IMR-90 (cell line): ENCODE measurements around the gene GABRB1. TPM values are rescaled to one million over a fixed set of nuclear protein-coding genes. Genes with fewer than 3 reads are reported as not detected.

Source experiments
- ATAC-seq: fragments of 200-7000 bp; cut with Tn5 transposase; 2 replicates; pipeline ENCODE4 v1.9.1; 2020; ENCODE audit warnings: low read depth, mild to moderate bottlenecking, moderate library complexity
- BruUV-seq: library from RNA; stranded (reverse); fragments of 400-500 nt; replicated peaks from 2 replicates; lab custom pipeline; 2021; lab: Mats Ljungman, UMichigan
- CTCF ChIA-PET: fragments of 300-600 bp; formaldehyde crosslinking; extraction: SDS; loops from one replicate; lab custom pipeline; 2021; ENCODE audit warnings: antibody characterized with exemption; lab: Yijun Ruan, JAX
- POLR2A ChIA-PET: fragments of 300-600 bp; sonication (Branson Sonifier 250); formaldehyde crosslinking; loops from one replicate; lab custom pipeline; 2022; ENCODE audit warnings: antibody characterized with exemption; ENCODE audit not compliant: unreplicated experiment; lab: Charles Lee
- DNase-seq: peaks from one replicate; pipeline ENCODE4 v3.0.0; 2013
- H2AFZ ChIP-seq: replicated peaks from 2 replicates; pipeline ENCODE3; 2013; ENCODE audit warnings: low read length, mild to moderate bottlenecking; ENCODE audit not compliant: poor library complexity
- H2AK5ac ChIP-seq: 2 replicates; pipeline ENCODE4 v1.6.1; 2013; ENCODE audit warnings: low read depth, low read length, inconsistent platforms
- H2AK9ac ChIP-seq: replicated peaks from 2 replicates; pipeline ENCODE3; 2013; ENCODE audit warnings: mild to moderate bottlenecking, low read depth, low read length, moderate library complexity; ENCODE audit not compliant: poor library complexity
- H2BK120ac ChIP-seq: 2 replicates; pipeline ENCODE4 v1.6.1; 2013; ENCODE audit warnings: low read depth, low read length, inconsistent platforms
- H2BK15ac ChIP-seq: 3 replicates; pipeline ENCODE4 v1.6.1; 2013; ENCODE audit warnings: low read depth, low read length, inconsistent platforms
- H2BK20ac ChIP-seq: 2 replicates; pipeline ENCODE4 v1.6.1; 2013; ENCODE audit warnings: low read depth, mild to moderate bottlenecking, inconsistent platforms, low read length, moderate library complexity
- H2BK5ac ChIP-seq: 2 replicates; pipeline ENCODE4 v1.6.1; 2013; ENCODE audit warnings: mild to moderate bottlenecking, low read depth, low read length, inconsistent platforms; ENCODE audit not compliant: poor library complexity, severe bottlenecking
- H3K14ac ChIP-seq: replicated peaks from 2 replicates; pipeline ENCODE4 v1.6.1; 2013; ENCODE audit warnings: low read depth, low read length, inconsistent platforms
- H3K18ac ChIP-seq: 2 replicates; pipeline ENCODE4 v1.6.1; 2013; ENCODE audit warnings: low read depth, low read length, control low read depth
- H3K23ac ChIP-seq: 2 replicates; pipeline ENCODE4 v1.6.1; 2013; ENCODE audit warnings: low read depth, low read length, inconsistent platforms
- H3K27ac ChIP-seq: 2 replicates; pipeline ENCODE4 v1.5.1; 2013; ENCODE audit warnings: mild to moderate bottlenecking, control low read depth, low read length; ENCODE audit not compliant: insufficient read depth
- H3K27me3 ChIP-seq: 2 replicates; pipeline ENCODE4 v1.6.1; 2013; ENCODE audit warnings: low read length; ENCODE audit not compliant: control insufficient read depth, insufficient read depth
- H3K36me3 ChIP-seq: 2 replicates; pipeline ENCODE4 v1.6.1; 2013; ENCODE audit warnings: low read length, mixed read lengths; ENCODE audit not compliant: control insufficient read depth, insufficient read depth
- H3K4ac ChIP-seq: 2 replicates; pipeline ENCODE4 v1.6.1; 2013; ENCODE audit warnings: low read depth, low read length, inconsistent platforms
- H3K4me1 ChIP-seq: 2 replicates; pipeline ENCODE4 v1.6.1; 2013; ENCODE audit warnings: low read length, mixed read lengths; ENCODE audit not compliant: control insufficient read depth, insufficient read depth
- H3K4me2 ChIP-seq: 2 replicates; pipeline ENCODE4 v1.6.1; 2013; ENCODE audit warnings: low read depth, mild to moderate bottlenecking, control low read depth, low read length, moderate library complexity
- H3K4me3 ChIP-seq: 2 replicates; pipeline ENCODE4 v1.5.1; 2013; ENCODE audit warnings: low read depth, mild to moderate bottlenecking, control low read depth, low read length, moderate library complexity; ENCODE audit not compliant: insufficient read depth
- H3K56ac ChIP-seq: 2 replicates; pipeline ENCODE4 v1.6.1; 2013; ENCODE audit warnings: low read length, inconsistent platforms; ENCODE audit not compliant: insufficient read depth; ENCODE audit errors: extremely low read depth
- H3K79me1 ChIP-seq, 2 experiments: 2 replicates each; pipeline ENCODE4 v1.6.1; 2013; ENCODE audit warnings: low read length in 2 of 2, inconsistent platforms in 1 of 2, low read depth in 1 of 2
- H3K9ac ChIP-seq: 2 replicates; pipeline ENCODE4 v1.6.1; 2013; ENCODE audit warnings: low read depth, low read length, control low read depth
- H3K9me1 ChIP-seq: 2 replicates; pipeline ENCODE4 v1.6.1; 2013; ENCODE audit warnings: low read length, inconsistent platforms; ENCODE audit not compliant: insufficient read depth
- H3K9me3 ChIP-seq: 2 replicates; pipeline ENCODE4 v1.6.1; 2013; ENCODE audit warnings: low read length; ENCODE audit not compliant: control insufficient read depth, insufficient read depth
- H4K20me1 ChIP-seq: 2 replicates; pipeline ENCODE4 v1.6.1; 2013; ENCODE audit warnings: low read length, inconsistent platforms; ENCODE audit not compliant: insufficient read depth
- H4K5ac ChIP-seq: 2 replicates; pipeline ENCODE4 v1.6.1; 2013; ENCODE audit warnings: mild to moderate bottlenecking, low read depth, low read length, control low read depth
- H4K8ac ChIP-seq, 2 experiments: 2 replicates each; pipeline ENCODE4 v1.6.1; 2013; ENCODE audit warnings: low read depth in 2 of 2, low read length in 2 of 2, control low read depth in 1 of 2, inconsistent platforms in 1 of 2
- H4K91ac ChIP-seq: 2 replicates; pipeline ENCODE4 v1.6.1; 2013; ENCODE audit warnings: low read depth, low read length, inconsistent platforms; ENCODE audit not compliant: insufficient read depth
- CTCF ChIP-seq: conservative IDR thresholded peaks from 2 replicates; pipeline ENCODE4 v1.5.1; 2012; ENCODE audit warnings: mild to moderate bottlenecking, low read depth, low read length, improper control_type of control experiment
- ELK1 ChIP-seq: fragments of 150-350 bp; IDR thresholded peaks from 2 replicates; pipeline ENCODE4 v1.6.1; 2016; ENCODE audit warnings: low read depth, mild to moderate bottlenecking, low read length, moderate library complexity, borderline replicate concordance
- RAD21 ChIP-seq: IDR thresholded peaks from 2 replicates; pipeline ENCODE4 v1.6.1; 2012; ENCODE audit warnings: low read length, improper control_type of control experiment
- RFX5 ChIP-seq: IDR thresholded peaks from 2 replicates; pipeline ENCODE4 v1.8.0; 2012; ENCODE audit warnings: low read depth, mild to moderate bottlenecking, low read length, moderate library complexity
- SMC3 ChIP-seq: fragments of 150-350 bp; IDR thresholded peaks from 2 replicates; pipeline ENCODE4 v1.6.1; 2016; ENCODE audit warnings: low read depth, mild to moderate bottlenecking, antibody characterized with exemption, low read length, moderate library complexity
- USF2 ChIP-seq: fragments of 150-350 bp; IDR thresholded peaks from 2 replicates; pipeline ENCODE4 v1.6.1; 2017; ENCODE audit warnings: mild to moderate bottlenecking, antibody characterized with exemption, low read length, low read depth
- WGBS, 2 experiments: methylation state at CpG; one replicate each; pipeline versions ENCODE4 v1.1.5 to v1.1.7; 2013; ENCODE audit warnings: missing lambda C conversion rate in 2 of 2; ENCODE audit not compliant: insufficient read length in 1 of 2; ENCODE audit errors: extremely low coverage in 2 of 2; 5-methylcytosine and 5-hydroxymethylcytosine counted together
- dilution Hi-C: fragments of 300-500 bp; cut with HindIII; formaldehyde crosslinking; loops from one replicate; pipeline ENCODE4 v1.14.3; 2018; ENCODE audit warnings: low sequenced_read_pairs; ENCODE audit not compliant: unreplicated experiment
- in situ Hi-C: fragments of 300-500 bp; cut with MboI; formaldehyde crosslinking; loops from 3 replicates; pipeline ENCODE4 v1.14.3; 2019; ENCODE audit warnings: low sequenced_read_pairs, inconsistent platforms, mixed read lengths
- intact Hi-C: fragments of 100-400 bp; cut with micrococcal nuclease; formaldehyde crosslinking; loops from 2 replicates; pipeline ENCODE4 v1.10.0; 2022
- polyA plus RNA-seq, 3 experiments: library from polyadenylated mRNA; depleted of rRNA; stranded (reverse); fragments of >200 nt; gene quantifications; 2 replicates each; pipeline ENCODE4 v1.2.3, GENCODE V29; 2012; ENCODE audit warnings: low replicate concordance in 1 of 3
- total RNA-seq: library from RNA; depleted of rRNA; stranded (reverse); fragments of >200 nt; gene quantifications from 2 replicates; pipeline ENCODE4 v1.2.3, GENCODE V29; 2012

GABRB1 gene
- total and polyA plus RNA-seq, 2 of the 4 experiments (the other 2 are of a cell fraction), result 4.7 to 16.1 TPM

- dilution Hi-C loops (no loop called here), in situ Hi-C loops (no loop called here), intact Hi-C loops (loop anchor here (1.0 to 5.0 kb wide), 4 partner anchors 90 to 350 kb away; no protein-coding TSS in a partner anchor)
- peak overlapping the region; percentile 55; the same call in 1 of the 2 replicates for H3K14ac ChIP-seq
- H4K5ac ChIP-seq, result no peak overlapping the region
- WGBS, 2 experiments, result 0% methylated on average over 24 of the region's 47 CpGs; no CpG with 5 or more reads in 1 of the 2 experiments
- H2BK20ac ChIP-seq, result peak overlapping the region; percentile 71
- H3K36me3 ChIP-seq, result no peaks in the 10 kb centered on the region
- BruUV-seq, result no TSS peak
- H3K79me1 ChIP-seq, result peaks cover 0 to 13% of the 10 kb centered on the region in 2 experiments; a peak in 1 of 4 replicates
- no peaks in the 10 kb centered on the region for H3K9me1 ChIP-seq
- TF ChIP-seq RFX5, result no peak
- peak; percentile 75 for TF ChIP-seq RAD21
- TF ChIP-seq SMC3, result peak; percentile 64
- no peak for TF ChIP-seq USF2
- TF ChIP-seq ELK1, result no peak
- TF ChIP-seq CTCF, result peak; percentile 80
- POLR2A ChIA-PET, result no interaction called here
- DNase-seq, result peak; percentile 65
- CTCF ChIA-PET, result interaction anchor here (0.6 to 0.9 kb wide), 3 partner anchors 33 to 90 kb away, joined by 3 to 4 read pairs (median 4); no protein-coding TSS in a partner anchor
- no peak overlapping the region for H3K18ac ChIP-seq
- H3K4me2 ChIP-seq, result peak overlapping the region; percentile 100
- peak overlapping the region; percentile 35; the same call in 1 of the 2 replicates for H3K23ac ChIP-seq
- H2BK120ac ChIP-seq, result peak overlapping the region; percentile 79
- H3K27ac ChIP-seq, result peak overlapping the region; percentile 3; the same call in 1 of the 2 replicates
- H2BK5ac ChIP-seq, result peak overlapping the region; percentile 6
- H2AK9ac ChIP-seq, result peak overlapping the region; percentile 98
- no peak overlapping the region; the same call in 2 of the 3 replicates for H2BK15ac ChIP-seq
- H3K4ac ChIP-seq, result peak overlapping the region; percentile 84
- peak; percentile 96 for ATAC-seq
- no peaks in the 10 kb centered on the region; the same call in 1 of the 2 replicates for H3K27me3 ChIP-seq
- H3K56ac ChIP-seq, result 0 out of 2 replicates have a peak overlapping the region, but pooled peaks have one; percentile 9
- peak overlapping the region; percentile 74 for H4K91ac ChIP-seq
- no peaks in the 10 kb centered on the region for H3K9me3 ChIP-seq
- H4K8ac ChIP-seq, result peak overlapping the region in 1 of 2 experiments; percentile 77; a peak in 1 of 4 replicates
- no peaks in the 10 kb centered on the region for H3K4me1 ChIP-seq
- H3K4me3 ChIP-seq, result peak overlapping the region; percentile 58
- H4K20me1 ChIP-seq, result no peaks in the 10 kb centered on the region
- H3K9ac ChIP-seq, result peak overlapping the region; percentile 36
- no peak overlapping the region for H2AK5ac ChIP-seq
- H2AFZ ChIP-seq, result peak overlapping the region; percentile 99
Measured at GRCh38 chr4:47032405-47033106, 1.2 kb downstream of the GABRB1 start.
